Sigmoid colon (tissue), 7 donors: ENCODE data around the gene RARG. TPM values are rescaled to one million over a fixed set of nuclear protein-coding genes. Genes with fewer than 3 reads are reported as not detected.
A peak's percentile ranks its signal among the peaks of the same experiment; 100 is the strongest.

Experiments
- DNase-seq: peaks from one replicate; pipeline ENCODE4 v3.0.0-alpha.2; 2019
- H3K27ac ChIP-seq, 4 donors: fragments of 200-600 bp; sonication (generic); one replicate each; pipeline ENCODE4 v1.5.1; 2016 to 2019; ENCODE audit warnings: mild to moderate bottlenecking in 1 of 4
- H3K27me3 ChIP-seq, 3 donors: fragments of 200-600 bp; sonication (generic); one replicate each; pipeline ENCODE4 v1.5.1; 2019; ENCODE audit warnings: mild to moderate bottlenecking in 1 of 3
- H3K36me3 ChIP-seq, 4 donors: fragments of 200-600 bp; sonication (generic); one replicate each; pipeline ENCODE4 v1.5.1; 2016 to 2019
- H3K4me1 ChIP-seq, 4 donors: fragments of 200-600 bp; sonication (generic); one replicate each; pipeline ENCODE4 v1.5.1; 2017 to 2019
- H3K4me3 ChIP-seq, 4 donors: fragments of 200-600 bp; sonication (generic); one replicate each; pipeline ENCODE4 v1.5.1; 2017 to 2019; ENCODE audit warnings: mild to moderate bottlenecking in 2 of 4, moderate library complexity in 1 of 4
- H3K9me3 ChIP-seq, 4 donors: fragments of 200-600 bp in 3 of 4; sonication (generic) in 3 of 4; one replicate each; pipeline versions ENCODE4 v1.5.1 to v1.6.1; 2013 to 2019
- CTCF ChIP-seq, 4 experiments: fragments of 450-650 bp in 3 of 4; fragments of 200-600 bp in 1 of 4; IDR thresholded peaks; one replicate each; pipeline ENCODE4 v1.5.1; 2016 to 2019; ENCODE audit warnings: antibody characterized with exemption in 4 of 4, mild to moderate bottlenecking in 3 of 4, moderate library complexity in 2 of 4
- EP300 ChIP-seq, 4 donors: sonication (generic); formaldehyde crosslinking; IDR thresholded peaks; one replicate each; pipeline ENCODE4 v1.6.1; 2017; ENCODE audit warnings: antibody characterized with exemption in 4 of 4
- POLR2A ChIP-seq, 2 donors: fragments of 450-650 bp; IDR thresholded peaks; one replicate each; pipeline ENCODE4 v1.6.1; 2016; ENCODE audit warnings: antibody characterized with exemption in 2 of 2, mild to moderate bottlenecking in 2 of 2, moderate library complexity in 2 of 2
- POLR2AphosphoS5 ChIP-seq, 4 donors: sonication (generic); formaldehyde crosslinking; IDR thresholded peaks; one replicate each; pipeline ENCODE4 v1.6.1; 2017; ENCODE audit warnings: antibody characterized with exemption in 4 of 4
- WGBS, 2 donors: extraction: QIAGEN DNeasy Blood & Tissue Kit; methylation state at CpG; one replicate each; pipeline ENCODE4 v1.1.7; 2013; 5-methylcytosine and 5-hydroxymethylcytosine counted together
- intact Hi-C: fragments of 100-400 bp; cut with DNase I; formaldehyde crosslinking; loops from one replicate; pipeline ENCODE4 v1.15.1; 2023
- polyA plus RNA-seq, 3 donors: library from polyadenylated mRNA; stranded (reverse); fragments of 200-250 nt; gene quantifications; one replicate each; pipeline ENCODE4 v1.2.3, GENCODE V29; 2013
- total RNA-seq, 4 donors: library from RNA; depleted of rRNA; stranded (reverse); fragments of >200 nt; gene quantifications; one replicate each; pipeline ENCODE4 v1.1.0, GENCODE V29; 2016
- donor health status: healthy with polysubstance abuse.
- donor health status: Bipolar disorder and iron deficiency.
- donor health status: healthy.

RARG gene
- total and polyA plus RNA-seq, 7 donors = 3.2 to 17.2 (median 10.3) TPM

- Histone ChIP-seq H3K36me3 (peaks cover 42 to 60% (median 47%) of the 10 kb centered on the region in 4 donors), H3K27ac (no peak overlapping the region), H3K27me3 (no peaks in the 10 kb centered on the region), H3K4me1 (peaks cover 0 to 49% (median 37%) of the 10 kb centered on the region in 4 donors), H3K4me3 (no peak overlapping the region), H3K9me3 (no peaks in the 10 kb centered on the region)
- WGBS, 2 donors = 87 to 88% methylated on average over 13 of the region's 13 CpGs
- TF ChIP-seq POLR2A (IDR thresholded peaks at IDR 0.05) (no peak), EP300 (IDR thresholded peaks at IDR 0.05) (no peak), CTCF (IDR thresholded peaks at IDR 0.05) (no peak), POLR2AphosphoS5 (IDR thresholded peaks at IDR 0.05) (no peak)
- DNase-seq = no peak
- intact Hi-C loops = no loop called here
These were observed 20.3 kb downstream of the RARG start for GRCh38 chr12:53211476-53212381.

GRCh38 chr12:53210843-53211242 is 21.2 kb downstream of the RARG start:
- no peak for DNase-seq
- TF ChIP-seq POLR2A (IDR thresholded peaks at IDR 0.05) (no peak), CTCF (IDR thresholded peaks at IDR 0.05) (no peak), EP300 (IDR thresholded peaks at IDR 0.05) (no peak), POLR2AphosphoS5 (IDR thresholded peaks at IDR 0.05) (no peak)
- H3K9me3 ChIP-seq = no peaks in the 10 kb centered on the region
- peaks cover 42 to 60% (median 47%) of the 10 kb centered on the region in 4 donors for H3K36me3 ChIP-seq
- no peak overlapping the region for H3K4me3 ChIP-seq
- no peaks in the 10 kb centered on the region for H3K27me3 ChIP-seq
- peaks cover 0 to 40% (median 28%) of the 10 kb centered on the region in 4 donors for H3K4me1 ChIP-seq
- no peak overlapping the region for H3K27ac ChIP-seq
- intact Hi-C loops = no loop called here
- WGBS, 2 donors = 70 to 84% methylated on average over 4 of the region's 4 CpGs

- intact Hi-C loops = no loop called here
- H3K36me3 ChIP-seq = peaks cover 30 to 43% (median 34%) of the 10 kb centered on the region in 4 donors
- TF ChIP-seq POLR2A (IDR thresholded peaks at IDR 0.05) = no peak
- no peak for TF ChIP-seq CTCF (IDR thresholded peaks at IDR 0.05)
- no peak for TF ChIP-seq POLR2AphosphoS5 (IDR thresholded peaks at IDR 0.05)
- no peak for TF ChIP-seq EP300 (IDR thresholded peaks at IDR 0.05)
- peaks cover 0 to 22% (median 13%) of the 10 kb centered on the region in 4 donors for H3K4me1 ChIP-seq
- no peak overlapping the region for H3K4me3 ChIP-seq
- no peaks in the 10 kb centered on the region for H3K27me3 ChIP-seq
- no peaks in the 10 kb centered on the region for H3K9me3 ChIP-seq
- no peak for DNase-seq
- 42 to 63% methylated on average over 7 of the region's 7 CpGs for WGBS, 2 donors
- peak overlapping the region in 3 of 4 donors; percentile 29 to 44 (median 39) for H3K27ac ChIP-seq
These were observed 23.0 kb downstream of the RARG start for GRCh38 chr12:53208877-53209463.

- DNase-seq = peak; percentile 79
- WGBS, 2 donors = 63 to 80% methylated on average over 2 of the region's 2 CpGs
- intact Hi-C loops = no loop called here
- H3K4me3 ChIP-seq = no peak overlapping the region
- no peaks in the 10 kb centered on the region for H3K27me3 ChIP-seq
- H3K36me3 ChIP-seq = peaks cover 25 to 38% (median 29%) of the 10 kb centered on the region in 4 donors
- TF ChIP-seq POLR2AphosphoS5 (IDR thresholded peaks at IDR 0.05) = no peak
- no peak for TF ChIP-seq EP300 (IDR thresholded peaks at IDR 0.05)
- TF ChIP-seq CTCF (IDR thresholded peaks at IDR 0.05) = no peak
- no peak for TF ChIP-seq POLR2A (IDR thresholded peaks at IDR 0.05)
- peaks cover 0 to 19% (median 11%) of the 10 kb centered on the region in 4 donors for H3K4me1 ChIP-seq
- peak overlapping the region in 3 of 4 donors; percentile 29 to 44 (median 39) for H3K27ac ChIP-seq
- H3K9me3 ChIP-seq = no peaks in the 10 kb centered on the region
These were observed 23.6 kb downstream of the RARG start for GRCh38 chr12:53208435-53208834.
